Measurements from ENCODE around the gene EIF4G2.

DNA sequence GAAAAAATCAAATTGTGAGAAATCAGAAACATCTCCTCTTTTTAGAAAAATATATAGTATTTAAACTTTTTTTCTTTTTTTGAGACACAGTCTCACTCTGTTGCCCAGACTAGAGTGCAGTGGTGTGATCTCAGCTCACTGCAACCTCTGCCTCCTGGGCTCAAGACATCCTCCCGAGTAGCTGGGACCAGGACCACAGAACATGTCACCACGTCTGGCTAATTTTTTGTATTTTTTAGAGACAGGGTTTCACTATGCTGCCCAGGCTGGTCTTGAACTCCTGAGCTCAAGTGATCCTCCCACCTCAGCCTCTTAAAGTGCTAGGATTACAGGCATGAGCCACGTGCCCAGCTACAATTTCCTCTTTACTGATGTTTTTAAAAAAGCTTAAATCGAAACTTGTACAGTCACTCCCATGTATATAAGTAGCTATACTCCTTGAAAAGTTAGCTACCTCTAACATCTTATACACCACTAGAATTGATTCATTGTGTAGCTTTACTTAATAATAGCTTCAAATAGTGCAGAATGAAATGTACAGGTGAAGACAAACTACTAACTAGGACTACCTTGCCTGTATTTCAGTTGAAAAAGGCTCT lies 10.3 kb downstream of the EIF4G2 start:
- TF ChIP-seq, protein P1, sequence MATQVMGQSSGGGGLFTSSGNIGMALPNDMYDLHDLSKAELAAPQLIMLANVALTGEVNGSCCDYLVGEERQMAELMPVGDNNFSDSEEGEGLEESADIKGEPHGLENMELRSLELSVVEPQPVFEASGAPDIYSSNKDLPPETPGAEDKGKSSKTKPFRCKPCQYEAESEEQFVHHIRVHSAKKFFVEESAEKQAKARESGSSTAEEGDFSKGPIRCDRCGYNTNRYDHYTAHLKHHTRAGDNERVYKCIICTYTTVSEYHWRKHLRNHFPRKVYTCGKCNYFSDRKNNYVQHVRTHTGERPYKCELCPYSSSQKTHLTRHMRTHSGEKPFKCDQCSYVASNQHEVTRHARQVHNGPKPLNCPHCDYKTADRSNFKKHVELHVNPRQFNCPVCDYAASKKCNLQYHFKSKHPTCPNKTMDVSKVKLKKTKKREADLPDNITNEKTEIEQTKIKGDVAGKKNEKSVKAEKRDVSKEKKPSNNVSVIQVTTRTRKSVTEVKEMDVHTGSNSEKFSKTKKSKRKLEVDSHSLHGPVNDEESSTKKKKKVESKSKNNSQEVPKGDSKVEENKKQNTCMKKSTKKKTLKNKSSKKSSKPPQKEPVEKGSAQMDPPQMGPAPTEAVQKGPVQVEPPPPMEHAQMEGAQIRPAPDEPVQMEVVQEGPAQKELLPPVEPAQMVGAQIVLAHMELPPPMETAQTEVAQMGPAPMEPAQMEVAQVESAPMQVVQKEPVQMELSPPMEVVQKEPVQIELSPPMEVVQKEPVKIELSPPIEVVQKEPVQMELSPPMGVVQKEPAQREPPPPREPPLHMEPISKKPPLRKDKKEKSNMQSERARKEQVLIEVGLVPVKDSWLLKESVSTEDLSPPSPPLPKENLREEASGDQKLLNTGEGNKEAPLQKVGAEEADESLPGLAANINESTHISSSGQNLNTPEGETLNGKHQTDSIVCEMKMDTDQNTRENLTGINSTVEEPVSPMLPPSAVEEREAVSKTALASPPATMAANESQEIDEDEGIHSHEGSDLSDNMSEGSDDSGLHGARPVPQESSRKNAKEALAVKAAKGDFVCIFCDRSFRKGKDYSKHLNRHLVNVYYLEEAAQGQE (IDR thresholded peaks at IDR 0.05; ENCODE audit: insufficient read depth in 1 of 2, low read depth in 2 of 2, low read length in 2 of 2) = no peak
- TF ChIP-seq POLR2AphosphoS5 (IDR thresholded peaks at IDR 0.05; ENCODE audit: low read depth, low read length) = no peak
- no peak for TF ChIP-seq TAF1 (IDR thresholded peaks at IDR 0.05; ENCODE audit: borderline replicate concordance, insufficient read depth, low read length)

All from PFSK-1 (cell line).